Measurements from ENCODE around the gene PRDM7.
"Not testable (repeated sequence)": the region's sequence is repeated elsewhere in the genome, so short reads cannot be mapped to it uniquely, and the experiment has no call there.

PRDM7 gene

DNA sequence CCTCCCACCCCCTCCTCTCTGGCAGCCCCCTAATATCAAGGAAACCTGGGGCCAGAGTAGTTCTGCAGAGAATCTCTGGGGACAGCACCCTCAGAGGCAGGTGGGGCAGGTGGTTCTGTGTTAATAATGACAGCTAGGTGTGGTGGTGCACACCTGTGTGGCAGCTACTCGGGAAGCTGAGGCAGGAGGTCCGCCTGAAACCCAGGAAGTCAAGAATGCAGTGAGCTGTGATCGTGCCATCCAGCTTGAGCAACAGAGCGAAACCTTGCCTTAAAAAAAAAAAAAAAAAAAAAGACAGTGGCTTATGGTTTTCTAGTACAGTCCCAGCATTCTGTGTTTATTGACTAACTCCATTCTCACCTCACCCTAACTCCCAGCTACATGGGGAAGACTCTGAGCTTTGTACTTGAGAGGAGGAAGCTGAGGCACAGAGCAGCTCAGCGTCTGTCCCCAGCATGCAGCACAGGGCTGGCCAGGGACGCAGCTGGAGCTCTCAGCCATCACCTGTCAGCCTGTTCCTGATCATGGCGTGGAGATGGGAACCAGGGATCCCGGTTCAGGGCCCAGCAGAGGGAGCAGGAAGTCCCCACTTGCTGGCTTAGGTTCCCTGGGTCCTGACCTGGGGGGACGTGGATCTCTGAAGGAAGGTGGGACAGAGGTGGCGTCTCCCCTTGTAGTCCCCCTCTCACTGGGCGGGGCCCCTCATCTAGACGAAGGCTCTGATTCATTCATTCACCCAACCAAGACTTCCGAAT, 64.0 kb downstream of the PRDM7 start:
- DNase-seq (ENCODE audit: low spot score), result no peak

DNA sequence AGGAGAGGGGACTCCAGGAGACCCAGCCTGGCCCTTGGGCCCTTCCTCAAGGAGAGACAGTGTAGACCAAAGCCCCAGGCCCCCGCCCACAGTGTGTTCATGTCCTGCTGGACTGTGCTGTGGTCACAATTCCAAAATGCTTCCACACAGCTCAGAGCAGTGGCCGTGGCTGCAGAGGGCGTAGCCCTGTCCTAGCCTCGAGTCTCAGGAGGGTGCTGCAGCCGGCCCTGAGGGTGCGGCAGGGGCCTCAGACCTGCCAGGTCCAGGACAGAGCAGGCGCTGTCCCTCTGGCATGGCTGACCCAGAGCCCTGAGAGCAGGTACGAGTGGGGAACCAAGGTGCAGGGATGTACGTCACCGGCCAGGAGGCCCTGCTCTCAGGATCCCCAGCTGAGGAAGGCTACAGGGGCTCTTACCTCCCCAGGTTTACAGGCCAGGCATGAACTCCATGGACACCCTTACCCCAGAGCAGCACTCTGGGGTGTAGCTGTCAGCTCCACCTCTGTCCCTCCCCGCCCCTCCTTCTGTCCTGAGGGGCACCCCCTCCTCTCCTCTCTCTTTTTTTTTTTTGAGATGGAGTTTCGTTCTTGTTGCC, 65.1 kb downstream of the PRDM7 start:
- DNase-seq (ENCODE audit: low spot score), result no peak

DNA sequence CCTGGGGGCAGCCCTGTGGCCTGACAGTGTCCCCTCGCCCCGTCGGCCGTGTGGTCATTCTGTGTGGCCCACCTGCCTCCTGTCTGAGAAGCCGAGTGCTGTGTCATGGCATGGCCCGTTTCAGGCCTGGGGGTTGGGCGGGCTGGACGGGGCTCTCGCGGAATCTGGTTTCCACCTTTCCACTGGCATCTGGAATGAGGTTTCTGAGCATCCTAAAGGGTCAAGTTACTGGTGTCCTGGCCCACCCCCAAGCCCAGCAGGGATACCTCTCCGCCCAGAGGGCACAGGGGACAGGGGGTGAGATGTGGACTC, 65.7 kb downstream of the PRDM7 start:
- DNase-seq (ENCODE audit: low spot score), result no peak

DNA sequence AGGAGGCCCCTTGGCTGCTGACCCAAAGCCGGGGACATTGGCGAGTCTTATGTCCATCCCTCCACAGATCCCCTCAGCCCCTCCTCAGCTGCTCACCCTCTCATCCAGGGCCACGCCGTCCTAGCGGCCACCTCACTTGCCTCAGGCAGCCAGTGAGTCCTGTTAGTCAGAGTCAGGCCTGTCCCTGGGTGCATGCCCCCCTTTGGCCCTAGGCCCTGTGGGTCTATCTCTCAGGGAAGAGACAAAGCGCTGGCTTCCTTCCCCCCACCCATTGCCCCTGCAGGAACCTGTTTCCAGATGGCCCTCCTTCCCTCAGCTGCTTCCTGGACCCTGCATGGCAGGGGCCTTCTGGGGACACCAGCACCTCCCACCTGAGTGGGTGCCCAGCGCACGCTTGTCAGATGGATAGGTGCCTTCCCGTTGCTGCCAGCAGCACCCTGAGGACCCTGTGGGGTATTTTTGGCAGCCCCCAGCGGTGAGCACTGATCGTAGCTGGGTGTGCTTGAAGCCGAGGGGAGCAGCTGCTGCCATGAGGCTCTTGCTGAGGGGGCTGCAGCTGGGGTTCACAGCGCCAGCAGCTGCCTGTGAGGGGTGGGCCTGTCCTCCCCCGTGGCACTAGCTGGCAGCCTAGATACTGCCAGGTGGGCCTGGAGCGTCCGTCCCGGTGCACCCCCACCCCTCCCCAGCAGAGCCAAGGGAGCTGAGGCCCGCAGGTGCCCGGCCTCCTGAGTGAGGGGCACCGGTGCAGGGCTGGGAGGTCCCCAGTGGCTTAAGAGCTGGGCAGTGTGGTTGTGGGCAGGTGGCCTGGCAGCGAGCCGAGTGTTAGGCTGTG, 66.2 kb downstream of the PRDM7 start:
- no peak for DNase-seq (ENCODE audit: low spot score)

DNA sequence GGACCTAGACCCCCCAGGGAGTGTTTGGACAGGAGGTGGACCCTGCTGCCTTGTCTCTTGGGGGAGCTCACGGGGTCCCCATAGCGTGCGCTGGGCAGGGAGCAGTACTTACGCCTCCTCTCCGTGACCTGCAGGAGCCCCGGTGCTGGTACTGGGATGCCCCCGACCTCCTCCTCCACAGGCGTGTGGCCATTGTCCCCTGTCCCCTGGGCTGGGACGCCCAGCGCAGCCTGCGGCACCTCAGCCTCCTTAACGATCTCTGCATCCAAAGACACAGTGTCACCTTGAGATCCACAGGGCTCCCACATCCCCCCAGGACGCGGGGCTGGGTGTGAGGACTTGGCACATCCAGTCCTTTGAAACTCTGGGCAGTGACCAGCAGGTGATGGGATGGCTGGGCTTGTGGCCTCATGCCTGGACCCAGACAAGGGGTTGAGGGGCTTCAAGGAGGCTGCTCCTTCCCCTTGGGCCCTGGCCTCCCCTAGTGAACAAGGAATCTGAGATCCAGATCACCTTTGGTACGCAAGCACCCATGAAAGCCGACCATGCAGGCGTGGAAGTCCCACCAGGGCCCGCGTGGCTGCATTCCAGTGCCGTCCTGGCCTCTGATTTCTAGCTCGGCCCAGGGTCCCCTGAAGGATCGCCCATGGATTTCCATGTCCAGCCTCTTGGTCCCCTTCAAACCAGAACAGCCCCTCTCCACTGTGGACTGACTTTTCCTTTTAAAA, 67.8 kb downstream of the PRDM7 start:
- DNase-seq (ENCODE audit: low spot score), result no peak

DNA sequence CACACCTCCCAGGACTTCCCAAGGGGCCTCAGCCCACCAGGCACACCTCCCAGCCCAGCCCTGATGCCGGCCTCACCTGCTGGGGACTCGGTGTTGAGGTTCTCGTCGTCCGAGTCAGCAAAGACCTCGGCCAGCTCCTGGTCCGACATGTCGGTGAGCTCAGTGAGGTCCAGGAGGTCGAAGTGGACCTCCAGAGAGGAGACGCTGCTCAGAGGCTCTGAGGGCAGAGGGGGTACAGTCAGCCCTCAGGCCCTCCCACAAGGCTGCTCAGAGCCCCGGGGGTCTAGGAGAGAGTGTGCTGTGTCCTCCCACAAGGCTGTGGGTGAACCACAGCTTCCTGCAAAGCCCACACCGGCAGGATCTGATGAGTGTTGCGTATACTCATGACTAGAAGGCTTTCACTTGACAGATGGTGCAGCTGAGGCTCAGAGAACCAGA, 68.4 kb downstream of the PRDM7 start:
- DNase-seq (ENCODE audit: low spot score), result peak; percentile 49

DNA sequence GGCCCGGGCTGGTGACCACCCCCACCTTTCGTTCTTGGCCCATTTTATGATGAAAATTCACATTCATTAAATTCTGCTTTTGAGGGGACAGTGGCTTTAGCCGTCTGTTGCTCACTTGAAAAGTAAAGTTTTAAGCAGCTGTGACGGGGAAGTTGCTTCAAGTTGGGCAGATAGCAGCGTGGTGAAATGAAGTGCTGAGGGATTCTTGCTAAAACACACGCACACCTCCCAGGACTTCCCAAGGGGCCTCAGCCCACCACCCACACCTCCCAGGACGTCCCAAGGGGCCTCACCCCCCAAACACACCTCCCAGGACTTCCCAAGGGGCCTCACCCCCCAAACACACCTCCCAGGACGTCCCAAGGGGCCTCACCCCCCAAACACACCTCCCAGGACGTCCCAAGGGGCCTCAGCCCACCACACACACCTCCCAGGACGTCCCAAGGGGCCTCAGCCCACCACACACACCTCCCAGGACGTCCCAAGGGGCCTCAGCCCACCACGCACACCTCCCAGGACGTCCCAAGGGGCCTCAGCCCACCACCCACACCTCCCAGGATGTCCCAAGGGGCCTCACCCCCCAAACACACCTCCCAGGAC, 69.4 kb downstream of the PRDM7 start:
- not testable (repeated sequence) for DNase-seq (ENCODE audit: low spot score)

DNA sequence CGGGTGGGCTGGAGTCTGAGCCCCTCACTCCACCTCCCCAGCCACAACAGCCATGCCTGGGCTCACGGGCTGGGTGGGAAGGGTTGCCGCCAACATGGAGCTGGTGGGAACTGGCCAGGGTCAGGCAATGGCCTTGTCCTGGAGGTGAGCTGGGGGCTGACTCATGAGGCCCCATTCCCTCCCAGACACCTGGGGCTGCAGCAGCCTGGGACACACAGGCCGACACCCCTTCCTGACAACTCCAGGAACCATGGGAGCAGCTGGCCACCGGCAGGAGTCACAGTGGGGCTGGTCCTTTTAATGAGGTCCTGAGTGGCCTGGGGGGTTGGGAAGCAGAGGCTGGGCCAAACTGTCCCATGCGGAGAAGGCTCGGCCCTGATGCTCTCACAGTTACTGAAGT, 70.1 kb downstream of the PRDM7 start:
- no peak for DNase-seq (ENCODE audit: low spot score)

All from Ammon's horn (tissue), 1 donor.